Endothelial cell of umbilical vein (primary cell): ENCODE measurements around the gene ERICH6B.

Source experiments
- CTCF ChIP-seq, 2 donors: IDR thresholded peaks; 1 replicate in 1 of 2; 2 replicates in 1 of 2; pipeline ENCODE4 v1.5.1; 2011; ENCODE audit warnings: low read length in 2 of 2, mild to moderate bottlenecking in 2 of 2, moderate library complexity in 2 of 2, control low read depth in 1 of 2, inconsistent platforms in 1 of 2, low read depth in 1 of 2; ENCODE audit not compliant: insufficient read depth in 1 of 2; ENCODE audit errors: extremely low read depth in 1 of 2
- EZH2 ChIP-seq: IDR thresholded peaks from 2 replicates; pipeline ENCODE4 v1.6.1; 2012; ENCODE audit warnings: borderline replicate concordance, low read depth, mild to moderate bottlenecking, moderate library complexity, low read length, inconsistent platforms; ENCODE audit not compliant: severe bottlenecking
- JUN ChIP-seq: IDR thresholded peaks from 2 replicates; pipeline ENCODE4 v1.6.1; 2011; ENCODE audit warnings: borderline replicate concordance, low read depth; ENCODE audit not compliant: insufficient read length, insufficient read depth
- MYC ChIP-seq: IDR thresholded peaks from one replicate; pipeline ENCODE4 v1.6.1; 2011; ENCODE audit warnings: mild to moderate bottlenecking, low read depth, low read length
- POLR2A ChIP-seq: IDR thresholded peaks from 2 replicates; pipeline ENCODE4 v1.6.1; 2012; ENCODE audit warnings: low read depth, mild to moderate bottlenecking, control low read depth, low read length
- POLR2AphosphoS5 ChIP-seq: IDR thresholded peaks from 2 replicates; pipeline ENCODE4 v1.6.1; 2012; ENCODE audit warnings: low read depth, mild to moderate bottlenecking, control low read depth, low read length, moderate library complexity; ENCODE audit not compliant: insufficient read depth

GRCh38 chr13:45630791-45631190, 15.3 kb upstream of the ERICH6B start:
- TF ChIP-seq CTCF (IDR thresholded peaks at IDR 0.05; ENCODE audit: extremely low read depth in 1 of 2, insufficient read depth in 1 of 2, low read depth in 1 of 2, low read length in 2 of 2) (no peak), POLR2A (no peak), MYC (no peak), POLR2AphosphoS5 (no peak), JUN (no peak), EZH2 (no peak)
